Esophagus muscularis mucosa (tissue), 3 donors: Measurements from ENCODE around the gene HADHA.

Experiments
- CTCF ChIP-seq, 3 experiments: fragments of 200-600 bp in 2 of 3; fragments of 450-650 bp in 1 of 3; sonication (generic) in 2 of 3; IDR thresholded peaks; one replicate each; pipeline ENCODE4 v1.5.1; 2017 to 2019; ENCODE audit warnings: antibody characterized with exemption in 3 of 3, mild to moderate bottlenecking in 2 of 3, moderate library complexity in 1 of 3
- POLR2A ChIP-seq: fragments of 450-650 bp; IDR thresholded peaks from one replicate; pipeline ENCODE4 v1.6.1; 2017; ENCODE audit warnings: antibody characterized with exemption, moderate library complexity, mild to moderate bottlenecking, low read depth

GRCh38 chr2:26283606-26284005 lies 39.2 kb upstream of the HADHA start:
- TF ChIP-seq CTCF (IDR thresholded peaks at IDR 0.05) (no peak), POLR2A (no peak)
